ENCODE measurements around the gene BCL11A.

BCL11A gene

DNA sequence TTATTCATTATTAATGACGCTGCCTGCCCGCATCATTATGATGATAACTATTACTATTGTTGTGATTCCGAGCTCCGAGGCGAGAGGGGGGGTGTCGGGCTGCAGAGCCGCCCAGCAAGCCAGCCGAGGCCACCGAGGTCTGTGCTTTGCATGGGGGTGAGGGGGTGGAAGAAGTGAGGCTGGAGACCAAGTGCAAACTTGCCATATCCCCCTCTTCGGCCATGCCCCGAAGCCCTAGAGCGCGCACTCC lies 3.6 kb downstream of the BCL11A start:
- peak overlapping the region; percentile 96 for H3K27ac ChIP-seq
- TF ChIP-seq CTCF (conservative IDR thresholded peaks at IDR 0.05) = no peak

DNA sequence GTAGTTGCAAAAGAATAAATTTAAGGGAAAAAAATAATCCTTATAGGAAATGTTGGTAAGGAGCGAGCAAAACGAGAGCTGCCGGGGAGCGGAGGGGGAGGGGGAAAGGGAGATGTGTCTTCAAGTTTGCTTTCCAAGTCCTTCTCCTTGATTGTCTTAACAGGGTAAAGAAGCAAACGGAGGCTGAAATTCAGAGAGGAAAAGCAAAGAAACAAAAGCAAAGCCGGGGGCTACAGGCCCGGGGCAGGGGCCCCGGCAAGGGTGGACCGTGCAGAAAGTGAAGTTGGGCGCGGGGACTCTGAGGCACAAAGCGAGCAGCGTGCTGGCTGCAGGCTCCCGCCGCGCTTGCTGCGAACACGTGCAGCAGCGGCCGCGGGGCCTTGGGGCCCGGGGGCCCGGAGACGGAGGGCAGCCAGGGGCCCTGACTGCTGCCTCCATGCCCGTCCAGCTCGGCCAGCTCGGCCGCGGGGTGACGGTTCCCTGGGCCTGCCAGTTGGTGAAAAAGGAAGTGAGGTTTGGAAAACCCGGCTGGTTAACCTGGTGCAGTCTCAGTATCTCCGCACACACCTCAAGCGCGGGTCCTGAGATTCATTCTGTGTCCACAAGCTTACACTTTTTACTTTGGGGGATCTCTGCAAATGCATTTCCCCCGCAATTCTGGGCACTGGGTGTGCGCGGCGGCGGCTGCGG lies 4.1 kb downstream of the BCL11A start:
- TF ChIP-seq CTCF (conservative IDR thresholded peaks at IDR 0.05) = no peak
- peak overlapping the region; percentile 96 for H3K27ac ChIP-seq

GRCh38 chr2:60548845-60549237 lies 4.6 kb downstream of the BCL11A start:
- H3K27ac ChIP-seq = peak overlapping the region; percentile 96

DNA sequence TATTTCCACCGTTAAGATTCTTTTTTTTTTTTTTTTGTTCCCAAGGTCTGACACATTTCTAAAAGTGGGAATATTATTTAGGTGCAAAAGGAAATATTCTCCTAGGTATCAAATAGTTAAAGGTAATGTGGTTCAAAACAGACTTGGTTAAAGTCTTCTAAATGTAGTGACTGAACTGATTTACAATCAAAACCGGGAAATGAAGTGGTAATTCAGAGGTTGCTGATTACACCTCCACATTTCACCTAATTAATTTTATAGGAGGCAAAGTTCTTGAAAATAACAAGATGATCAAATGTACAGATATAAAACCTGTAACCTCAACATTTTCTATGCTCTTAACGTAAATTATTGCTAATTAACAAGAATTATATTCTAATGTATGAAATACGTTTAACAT lies 5.1 kb downstream of the BCL11A start:
- TF ChIP-seq CTCF (conservative IDR thresholded peaks at IDR 0.05) = no peak
- H3K27ac ChIP-seq = peak overlapping the region; percentile 96

More at GRCh38 chr2:60548845-60549237, 4.6 kb downstream of the BCL11A start:
- no peak for TF ChIP-seq CTCF (conservative IDR thresholded peaks at IDR 0.05)

DNA sequence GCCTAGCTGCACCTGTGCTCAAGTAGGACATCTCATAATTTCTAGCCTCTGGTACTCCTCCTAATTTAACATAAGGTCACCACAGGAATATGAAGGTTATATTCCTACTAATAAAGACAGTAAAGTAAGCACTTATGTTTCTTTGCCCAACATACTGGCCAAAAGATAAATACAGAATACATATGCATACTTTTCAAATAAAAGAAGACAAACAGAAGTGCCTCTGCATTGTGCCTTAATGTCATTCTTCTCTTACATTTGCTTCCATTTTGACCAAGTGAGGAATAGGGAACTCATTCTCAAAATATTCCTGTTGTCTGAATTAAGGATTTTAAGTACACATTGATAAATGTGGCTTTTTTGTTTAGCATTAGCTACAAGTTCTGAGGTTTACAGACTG lies 5.6 kb downstream of the BCL11A start:
- peak overlapping the region; percentile 96 for H3K27ac ChIP-seq
- TF ChIP-seq CTCF (conservative IDR thresholded peaks at IDR 0.05) = no peak

DNA sequence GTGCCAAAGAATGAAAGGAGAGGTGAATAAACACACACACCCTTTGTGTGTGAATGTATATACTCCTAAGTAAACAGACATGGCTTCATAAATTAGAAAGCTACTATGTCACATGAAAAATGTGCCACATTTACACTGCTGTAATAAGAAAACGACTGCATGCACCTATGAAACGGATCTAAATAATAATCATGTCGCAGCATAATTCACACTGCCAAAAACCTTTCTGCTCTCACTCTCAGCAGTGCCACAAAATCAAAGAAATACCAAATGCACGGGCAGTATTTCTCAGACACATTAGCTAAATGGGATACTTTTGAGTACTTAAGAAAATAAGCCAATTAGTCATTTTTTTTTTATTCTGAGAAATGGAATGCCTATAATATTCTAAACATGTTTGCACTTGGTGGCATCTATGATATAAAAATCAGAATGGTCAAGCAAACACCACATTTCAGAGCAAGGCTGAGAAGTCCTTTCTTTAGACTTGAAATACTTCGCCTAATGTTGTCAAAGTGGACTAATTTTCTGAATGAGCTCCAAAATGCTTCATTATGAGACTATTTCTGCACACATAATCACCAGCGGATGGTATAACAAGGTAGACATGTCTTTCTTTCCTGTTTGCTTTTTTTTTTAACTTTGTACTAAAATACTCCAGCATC lies 6.6 kb downstream of the BCL11A start:
- no peak for TF ChIP-seq CTCF (conservative IDR thresholded peaks at IDR 0.05)
- H3K27ac ChIP-seq = peak overlapping the region; percentile 96; the same call in 1 of the 2 replicates

DNA sequence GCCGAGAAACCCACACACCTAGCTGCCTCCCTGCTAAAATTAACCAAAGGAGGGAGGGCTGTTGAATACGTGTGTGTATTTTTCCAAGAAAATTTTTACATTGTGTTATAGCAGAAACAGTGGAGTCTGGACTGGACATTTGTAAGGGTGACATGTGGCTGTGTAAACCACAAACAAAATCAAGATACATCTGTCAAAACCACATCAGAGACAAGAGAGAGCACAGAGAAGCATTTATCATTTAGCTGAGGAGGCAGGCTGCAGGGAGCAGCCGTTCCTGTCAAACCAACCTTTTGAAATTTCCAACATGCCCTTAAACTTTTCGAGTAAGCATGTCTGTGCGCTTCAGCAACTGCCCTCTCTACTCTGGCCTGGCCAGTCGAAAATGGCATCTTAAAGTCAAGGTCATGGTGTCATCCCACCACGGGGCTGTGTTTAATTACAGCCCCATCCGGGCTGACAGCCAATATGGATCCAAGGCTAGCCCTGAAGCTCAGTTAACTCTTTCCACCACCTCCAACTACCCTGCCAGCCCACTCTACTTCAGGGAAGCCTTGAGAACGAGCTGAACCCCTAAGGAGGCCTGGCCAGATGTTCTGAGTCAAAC lies 8.4 kb downstream of the BCL11A start:
- no peak overlapping the region for H3K27ac ChIP-seq
- TF ChIP-seq CTCF (conservative IDR thresholded peaks at IDR 0.05) = no peak
